Prostate gland (tissue), 2 donors: Measurements from ENCODE around the gene NUP210. TPM values are rescaled to one million over a fixed set of nuclear protein-coding genes. Genes with fewer than 3 reads are reported as not detected.

Source experiments
- DNase-seq: peaks from one replicate; pipeline ENCODE4 v3.0.0-alpha.2; 2019; ENCODE audit warnings: low spot score
- H3K27ac ChIP-seq, 2 donors: fragments of 200-600 bp; sonication (generic); 2 replicates each; pipeline ENCODE4 v1.5.1; 2017 to 2019
- H3K27me3 ChIP-seq: fragments of 200-600 bp; sonication (generic); replicated peaks from 2 replicates; pipeline ENCODE4 v1.5.1; 2019; ENCODE audit not compliant: insufficient read depth
- H3K36me3 ChIP-seq, 2 donors: fragments of 200-600 bp; sonication (generic); 1 replicate in 1 of 2; 2 replicates in 1 of 2; pipeline versions ENCODE4 v1.5.1 to v1.8.1; 2017 to 2019
- H3K4me1 ChIP-seq: fragments of 200-600 bp; sonication (generic); replicated peaks from 2 replicates; pipeline ENCODE4 v1.5.1; 2019
- H3K4me3 ChIP-seq, 2 donors: fragments of 200-600 bp; sonication (generic); 2 replicates each; pipeline ENCODE4 v1.5.1; 2017 to 2019
- H3K9me3 ChIP-seq: fragments of 200-600 bp; sonication (generic); 2 replicates; pipeline ENCODE4 v1.5.1; 2017
- CTCF ChIP-seq, 4 experiments: fragments of 200-600 bp in 2 of 4; fragments of 450-650 bp in 2 of 4; sonication (generic) in 2 of 4; IDR thresholded peaks; 1 replicate in 3 of 4; 2 replicates in 1 of 4; pipeline ENCODE4 v1.5.1; 2016 to 2019; ENCODE audit warnings: antibody characterized with exemption in 4 of 4, mild to moderate bottlenecking in 2 of 4, moderate library complexity in 2 of 4
- POLR2A ChIP-seq: fragments of 450-650 bp; IDR thresholded peaks from one replicate; pipeline ENCODE4 v1.6.1; 2016; ENCODE audit warnings: antibody characterized with exemption, mild to moderate bottlenecking
- POLR2AphosphoS5 ChIP-seq: sonication (generic); formaldehyde crosslinking; IDR thresholded peaks from one replicate; pipeline ENCODE4 v1.6.1; 2017; ENCODE audit warnings: antibody characterized with exemption
- WGBS: methylation state at CpG from one replicate; pipeline ENCODE4 v1.1.5; 2018; 5-methylcytosine and 5-hydroxymethylcytosine counted together
- intact Hi-C: fragments of 100-400 bp; cut with DNase I; formaldehyde crosslinking; loops from one replicate; pipeline ENCODE4 v1.14.2; 2022
- total RNA-seq, 2 donors: library from RNA; depleted of rRNA; stranded (reverse); fragments of >200 nt; gene quantifications; one replicate each; pipeline ENCODE4 v1.1.0, GENCODE V29; 2016

The NUP210 gene
- total RNA-seq, 2 donors from 2014 or later: 10.6 to 31.2 TPM

- Histone ChIP-seq H3K27me3 (no peaks in the 10 kb centered on the region), H3K9me3 (no peaks in the 10 kb centered on the region), H3K27ac (no peak overlapping the region), H3K4me1 (no peaks in the 10 kb centered on the region), H3K36me3 (no peaks in the 10 kb centered on the region), H3K4me3 (no peak overlapping the region)
- 86% methylated on average over 12 of the region's 12 CpGs for WGBS
- no peak for TF ChIP-seq POLR2A
- TF ChIP-seq CTCF (IDR thresholded peaks at IDR 0.05): no peak
- TF ChIP-seq POLR2AphosphoS5: no peak
- DNase-seq: no peak
- intact Hi-C loops: no loop called here
Observed at GRCh38 chr3:13427662-13428603, 7.8 kb upstream of the NUP210 start.

DNA sequence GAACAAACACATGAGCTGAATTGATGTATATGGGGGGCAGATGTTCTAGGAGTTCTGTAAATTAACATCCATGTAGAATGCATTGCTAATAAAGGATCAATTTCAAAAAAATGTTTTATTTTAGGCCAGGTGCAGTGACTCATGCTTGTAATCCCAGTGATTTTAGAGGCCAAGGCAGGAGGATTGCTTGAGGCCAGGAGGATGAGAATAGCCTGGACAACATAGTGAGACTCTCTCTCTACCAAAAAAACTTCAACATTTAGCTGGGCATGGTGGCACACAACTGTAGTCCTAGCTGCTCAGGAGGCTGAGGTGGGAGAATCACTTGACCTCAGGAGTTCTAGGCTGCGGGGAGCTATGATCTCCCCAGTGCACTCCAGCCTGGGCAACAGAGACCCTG is 6.5 kb upstream of the NUP210 start:
- Histone ChIP-seq H3K36me3 (no peaks in the 10 kb centered on the region), H3K9me3 (no peaks in the 10 kb centered on the region), H3K27ac (no peak overlapping the region), H3K4me3 (no peak overlapping the region), H3K27me3 (no peaks in the 10 kb centered on the region), H3K4me1 (no peaks in the 10 kb centered on the region)
- WGBS: 100% methylated on average over 1 of the region's 1 CpG
- intact Hi-C loops: no loop called here
- no peak for TF ChIP-seq POLR2AphosphoS5
- TF ChIP-seq CTCF (IDR thresholded peaks at IDR 0.05): no peak
- TF ChIP-seq POLR2A: no peak
- DNase-seq: no peak

DNA sequence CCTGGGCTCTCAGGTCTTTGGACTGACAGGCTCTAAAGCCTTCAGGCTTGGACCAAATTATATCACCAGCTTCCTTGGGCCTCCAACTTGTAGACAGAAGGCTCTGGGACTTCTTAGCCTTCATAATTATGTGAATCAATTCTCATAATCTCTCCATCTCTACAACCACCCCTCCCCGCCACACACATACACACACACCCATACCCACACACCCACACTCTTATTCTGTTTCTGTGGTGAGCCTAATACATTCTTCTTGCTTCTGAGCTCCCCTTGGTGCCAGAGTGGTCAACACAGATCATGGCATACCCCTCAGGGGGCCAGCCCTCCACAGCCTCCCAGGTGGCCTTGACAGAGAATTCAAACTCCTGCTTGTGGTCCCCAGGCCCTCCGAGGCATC is 5.6 kb upstream of the NUP210 start:
- H3K4me1 ChIP-seq: no peaks in the 10 kb centered on the region
- H3K27ac ChIP-seq: no peak overlapping the region
- intact Hi-C loops: no loop called here
- no peaks in the 10 kb centered on the region for H3K27me3 ChIP-seq
- no peak for DNase-seq
- no peaks in the 10 kb centered on the region for H3K36me3 ChIP-seq
- no peak overlapping the region for H3K4me3 ChIP-seq
- H3K9me3 ChIP-seq: no peaks in the 10 kb centered on the region
- WGBS: 86% methylated on average over 2 of the region's 2 CpGs
- TF ChIP-seq POLR2AphosphoS5: no peak
- TF ChIP-seq CTCF (IDR thresholded peaks at IDR 0.05): no peak
- TF ChIP-seq POLR2A: no peak

- Histone ChIP-seq H3K36me3 (no peaks in the 10 kb centered on the region), H3K27ac (no peak overlapping the region), H3K9me3 (no peaks in the 10 kb centered on the region), H3K4me1 (no peaks in the 10 kb centered on the region), H3K27me3 (no peaks in the 10 kb centered on the region), H3K4me3 (no peak overlapping the region)
- intact Hi-C loops: no loop called here
- DNase-seq: no peak
- 91% methylated on average over 4 of the region's 4 CpGs for WGBS
- TF ChIP-seq CTCF (IDR thresholded peaks at IDR 0.05) (no peak), POLR2AphosphoS5 (no peak), POLR2A (no peak)
Observed at GRCh38 chr3:13424865-13425617, 4.9 kb upstream of the NUP210 start.
